Frontal cortex (tissue), 4 donors: ENCODE results near the gene PLSCR1. TPM values are rescaled to one million over a fixed set of nuclear protein-coding genes. Genes with fewer than 3 reads are reported as not detected.
"Not testable (repeated sequence)": the region's sequence is repeated elsewhere in the genome, so short reads cannot be mapped to it uniquely, and the experiment has no call there.

Experiments used
- DNase-seq, 2 donors: peaks; one replicate each; pipeline ENCODE4 v3.0.0; 2012; ENCODE audit warnings: low spot score in 2 of 2
- FAIRE-seq: peaks from 2 replicates; lab custom pipeline; 2012; peaks lifted over from hg19 to GRCh38; lab: Jason Lieb, UNC
- total RNA-seq: library from RNA; depleted of rRNA; stranded (reverse); fragments of >200 nt; gene quantifications from one replicate; pipeline ENCODE4 v1.2.3, GENCODE V29; 2014
- donor health status: control.
- donor health status: control.
- donor health status: control.

Gene PLSCR1
- total RNA-seq, 1 donor from 2014 or later, result 7.7 TPM

DNA sequence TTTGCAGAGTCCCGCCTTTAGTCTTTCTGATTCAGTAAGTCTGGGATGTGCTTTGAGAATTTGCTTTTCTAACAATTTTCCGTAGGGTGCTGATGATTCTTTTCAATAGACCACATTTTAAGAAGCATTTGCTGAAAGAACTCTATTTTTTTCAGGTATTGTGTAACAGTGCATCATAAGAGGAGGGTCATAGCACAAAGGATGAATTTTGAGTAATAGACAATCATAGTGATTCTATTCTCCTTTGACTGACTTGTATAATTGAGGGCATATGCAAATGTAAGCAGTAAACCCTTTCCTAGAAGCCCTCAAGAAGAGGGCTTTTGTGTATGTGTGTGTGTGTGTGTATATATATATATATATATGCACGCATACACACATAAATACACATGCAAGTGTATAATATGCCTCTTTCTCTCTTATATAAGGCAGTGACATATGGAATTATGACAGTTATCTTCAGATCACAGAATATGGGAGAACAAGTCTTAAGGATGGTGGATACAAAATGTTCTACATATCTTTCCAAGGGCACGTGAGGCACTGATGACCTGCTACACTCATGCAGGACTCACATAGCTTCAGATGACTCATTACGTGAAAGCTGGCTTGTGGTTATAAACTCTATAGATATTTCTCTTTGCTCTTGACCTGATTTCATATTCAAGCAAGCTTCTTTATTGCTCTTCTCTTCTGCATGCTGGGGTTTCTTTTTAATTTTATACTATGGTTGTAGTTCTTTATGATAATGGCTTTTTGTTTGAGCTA is 6.5 kb upstream of the PLSCR1 start:
- no peak for DNase-seq
- no peak for FAIRE-seq

DNA sequence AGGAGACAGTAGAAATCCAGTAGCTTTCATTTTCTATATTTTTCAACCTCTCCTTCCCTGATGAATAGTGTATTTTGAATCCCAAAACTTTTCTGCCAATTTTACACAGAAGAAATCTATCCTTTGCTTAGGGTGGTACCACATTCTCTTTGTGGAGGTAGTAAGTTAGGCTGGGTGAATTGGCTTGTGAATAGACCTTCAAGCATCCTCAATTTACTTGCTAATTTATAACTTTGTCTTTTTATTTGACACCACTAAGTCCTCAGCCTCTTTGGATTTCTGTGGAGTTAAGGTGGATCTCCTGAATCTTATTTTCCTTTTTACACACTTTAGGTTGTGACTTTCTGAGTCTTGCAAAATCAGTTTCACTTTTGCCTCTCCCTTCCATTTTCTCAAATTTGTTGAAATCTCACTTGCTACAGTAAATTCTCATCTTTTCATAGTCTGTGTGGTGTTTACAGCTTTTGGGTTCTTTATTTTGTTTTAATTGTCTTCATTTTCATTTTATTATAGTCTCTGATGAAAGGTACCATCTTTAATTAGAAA is 5.7 kb upstream of the PLSCR1 start:
- FAIRE-seq, result no peak
- DNase-seq, result no peak

DNA sequence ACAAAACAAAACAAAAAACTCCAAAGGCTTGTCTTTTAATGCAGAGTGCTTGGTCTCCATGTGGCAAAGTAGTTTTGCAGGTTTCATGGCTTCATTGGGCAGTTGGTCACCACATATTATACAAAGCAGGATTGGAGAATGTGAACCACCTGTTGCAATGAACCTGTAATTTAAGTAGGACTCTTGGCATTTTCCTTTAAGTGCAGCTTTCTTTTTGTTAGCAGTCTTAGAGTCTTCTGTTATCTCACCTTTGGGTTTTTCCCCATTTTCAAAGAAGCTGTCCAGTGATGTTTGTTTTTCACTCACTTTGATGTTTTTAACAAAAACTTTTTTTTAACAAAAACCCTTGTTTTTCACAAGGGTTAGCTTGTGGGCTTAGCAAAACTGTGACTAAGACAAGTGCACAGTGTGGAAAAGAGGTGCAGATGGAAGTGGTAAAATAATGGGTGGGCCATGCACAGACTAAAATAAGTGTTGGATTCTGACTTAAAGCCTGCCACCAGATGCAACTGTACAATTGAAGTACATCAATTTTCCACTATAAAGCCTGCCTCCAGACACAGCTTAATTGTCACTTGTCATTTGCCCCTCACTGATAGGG is 2.9 kb upstream of the PLSCR1 start:
- DNase-seq, result no peak

DNA sequence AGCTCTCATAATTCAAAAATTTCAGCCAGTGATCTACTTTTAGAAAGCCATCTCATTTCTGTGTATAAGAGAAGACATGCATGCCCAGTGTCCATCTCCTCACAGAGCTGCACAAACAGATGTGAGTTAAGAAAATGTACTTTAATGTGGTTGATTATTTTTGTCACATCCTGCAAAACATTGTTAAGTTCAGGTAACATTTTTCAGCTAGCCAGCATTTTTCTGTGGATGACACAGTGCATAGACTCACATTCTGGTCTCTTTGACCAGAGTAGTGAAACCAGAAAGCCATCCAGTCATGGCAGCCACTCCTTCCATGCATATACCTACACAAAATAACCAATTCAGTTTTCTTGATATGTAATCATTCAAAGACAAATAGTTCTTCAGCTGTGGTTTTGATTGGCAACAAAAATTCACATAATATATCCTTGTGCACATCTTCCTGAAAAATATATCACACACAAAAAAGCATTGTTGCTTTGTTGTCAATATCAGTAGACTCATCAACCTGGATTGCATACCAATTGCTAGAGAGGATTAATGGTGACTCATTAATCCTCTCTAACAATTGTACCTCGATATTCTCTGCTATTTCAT is 2.1 kb upstream of the PLSCR1 start:
- DNase-seq (no peak), FAIRE-seq (no peak)

More for the DNA sequence above, 2.9 kb upstream of the PLSCR1 start:
- FAIRE-seq, result no peak

DNA sequence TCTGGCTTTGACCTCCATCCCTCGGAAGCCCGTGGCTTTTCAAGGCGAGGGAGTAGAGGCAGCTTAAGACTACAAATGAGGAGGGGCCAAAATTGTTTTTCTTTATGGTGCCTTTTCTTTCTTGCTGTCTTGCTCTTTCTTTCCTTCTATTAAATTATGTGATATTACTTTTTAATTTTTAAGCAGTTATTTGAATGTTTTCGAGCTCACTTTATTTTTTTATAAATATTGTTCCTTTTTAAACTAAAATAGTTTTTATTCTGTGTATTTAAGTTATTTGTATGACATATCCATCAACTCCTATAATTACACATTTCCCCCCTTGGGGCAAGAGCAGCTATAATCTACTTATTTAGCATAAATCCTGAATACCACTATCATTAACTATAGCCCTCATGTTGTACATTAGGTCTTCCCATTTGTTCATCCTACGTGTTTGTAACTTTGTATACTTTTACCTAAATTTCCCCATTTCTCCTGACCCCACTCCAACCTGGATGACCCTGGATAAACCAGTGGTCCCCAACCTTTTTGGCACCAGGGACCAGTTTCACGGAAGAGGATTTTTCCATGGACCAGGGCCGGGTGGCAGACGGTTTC is 622 bp upstream of the PLSCR1 start:
- DNase-seq, result no peak
- no peak for FAIRE-seq

DNA sequence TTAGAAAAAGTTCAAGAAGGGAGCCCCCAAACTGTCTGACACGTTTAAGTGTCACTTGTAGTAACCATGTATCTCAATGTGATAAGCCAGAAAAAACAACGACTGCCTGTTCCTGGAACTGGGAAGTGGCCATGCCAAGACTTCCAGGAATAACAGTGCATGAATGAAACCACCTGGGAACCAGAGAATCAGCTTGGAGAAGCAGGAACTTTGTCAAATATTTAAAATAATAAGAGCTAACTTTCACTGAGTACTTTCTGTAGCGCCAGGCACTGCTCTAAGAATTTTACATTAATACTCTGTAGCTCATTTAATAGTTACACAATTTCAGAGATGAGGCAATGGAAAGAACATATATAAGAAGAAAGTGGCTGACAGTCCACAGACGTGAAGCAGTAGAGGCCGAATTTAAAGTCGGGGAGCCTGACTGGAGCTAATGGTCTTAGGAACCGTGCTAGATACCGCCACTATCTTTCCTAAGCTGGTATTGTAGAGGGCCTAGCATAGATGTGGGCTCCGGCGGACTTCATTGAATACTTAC is 876 bp downstream of the PLSCR1 start:
- no peak for FAIRE-seq
- no peak for DNase-seq

DNA sequence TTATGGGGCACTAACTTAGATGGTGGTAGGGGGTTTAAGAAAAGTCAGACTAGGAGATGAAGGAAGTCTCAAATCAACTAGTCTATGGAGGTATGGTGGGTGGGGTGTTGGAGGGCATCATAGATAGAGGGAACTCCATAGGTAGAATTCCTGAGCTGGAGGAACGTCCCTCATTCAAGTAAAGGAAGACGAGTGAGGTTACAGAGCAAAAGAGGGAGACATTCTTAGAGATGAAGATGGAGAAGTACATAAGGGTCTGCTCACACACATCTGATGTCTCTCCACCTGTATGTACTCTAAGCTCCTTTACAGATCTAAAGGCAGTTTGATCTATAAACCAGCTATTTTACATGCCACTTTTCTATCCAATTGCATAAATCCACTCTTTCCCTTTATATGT is 1.4 kb downstream of the PLSCR1 start:
- DNase-seq (no peak), FAIRE-seq (no peak)

DNA sequence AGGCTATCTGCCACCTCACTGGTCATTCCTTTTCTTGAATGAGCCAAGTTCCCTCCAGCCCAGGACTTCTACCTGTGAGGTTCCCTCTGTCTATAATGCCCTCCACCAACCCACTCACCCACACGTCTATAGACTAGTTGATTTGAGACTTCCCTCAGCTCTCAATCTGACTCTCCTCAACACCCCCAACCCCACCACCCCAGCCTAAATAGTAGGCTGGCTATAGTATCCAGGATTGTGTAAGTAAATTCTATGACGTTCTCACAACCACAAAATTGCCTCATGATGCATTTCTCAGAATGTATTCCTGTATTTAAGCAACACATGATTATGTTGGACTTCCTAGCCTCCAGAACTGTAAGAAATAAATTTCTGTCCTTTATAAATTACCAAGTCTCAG is 2.2 kb downstream of the PLSCR1 start:
- no peak for FAIRE-seq
- no peak for DNase-seq

DNA sequence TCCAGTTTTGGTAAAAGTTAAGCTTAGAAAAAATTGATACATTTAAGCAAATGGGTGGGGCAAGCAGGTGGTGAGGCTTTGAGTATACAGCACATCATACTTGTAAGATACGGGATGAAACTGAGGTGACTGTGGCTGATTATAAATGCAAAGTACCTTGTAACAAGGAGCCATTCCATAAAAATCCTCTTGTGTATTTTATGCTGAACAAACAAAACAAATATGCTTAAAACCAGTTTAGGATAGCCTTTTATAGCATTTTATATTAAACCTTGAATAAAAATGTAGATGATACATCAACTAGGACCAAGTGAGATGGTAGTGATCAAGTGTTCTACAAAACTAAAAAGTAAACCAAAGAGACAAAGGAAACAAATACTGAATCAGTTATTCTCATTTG is 3.4 kb downstream of the PLSCR1 start:
- no peak for FAIRE-seq
- no peak for DNase-seq

DNA sequence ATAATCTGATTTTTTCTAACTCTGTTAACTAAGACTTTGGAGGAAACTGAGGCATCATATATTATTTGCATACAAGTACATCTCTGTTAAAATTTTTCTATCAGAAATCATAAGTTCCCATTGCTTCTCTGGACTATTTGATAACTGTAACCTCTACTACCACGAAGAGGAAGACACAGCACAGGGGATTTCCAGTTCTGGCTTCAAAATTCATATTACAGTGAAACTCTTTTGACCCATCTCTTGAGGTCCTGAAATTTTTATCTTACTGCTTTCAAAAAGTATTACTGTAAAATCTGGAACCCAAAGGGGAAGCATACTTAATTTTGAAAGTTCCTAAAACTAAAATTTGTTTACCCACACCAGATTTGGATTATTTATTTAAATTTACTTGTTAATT is 4.2 kb downstream of the PLSCR1 start:
- DNase-seq (no peak), FAIRE-seq (no peak)

DNA sequence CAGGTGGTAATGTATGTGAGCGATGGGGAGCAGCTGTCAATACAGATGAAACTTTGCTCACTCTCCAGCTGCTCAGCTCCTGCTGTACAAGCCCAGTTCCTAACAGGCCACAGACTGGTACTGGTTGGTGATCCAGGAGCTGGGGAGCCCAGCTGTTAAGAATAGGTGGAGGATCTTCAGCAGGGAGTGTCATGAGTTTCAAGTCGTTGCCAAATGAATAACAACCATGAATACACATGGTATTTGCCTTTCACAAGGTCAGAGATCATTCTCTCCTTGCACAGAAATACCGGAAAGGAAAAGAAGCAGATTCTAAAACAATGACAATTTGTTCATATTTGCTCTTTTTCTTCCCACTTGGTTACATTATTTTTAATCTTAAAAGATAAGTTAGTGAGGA is 5.1 kb downstream of the PLSCR1 start:
- no peak for DNase-seq
- FAIRE-seq, result no peak

DNA sequence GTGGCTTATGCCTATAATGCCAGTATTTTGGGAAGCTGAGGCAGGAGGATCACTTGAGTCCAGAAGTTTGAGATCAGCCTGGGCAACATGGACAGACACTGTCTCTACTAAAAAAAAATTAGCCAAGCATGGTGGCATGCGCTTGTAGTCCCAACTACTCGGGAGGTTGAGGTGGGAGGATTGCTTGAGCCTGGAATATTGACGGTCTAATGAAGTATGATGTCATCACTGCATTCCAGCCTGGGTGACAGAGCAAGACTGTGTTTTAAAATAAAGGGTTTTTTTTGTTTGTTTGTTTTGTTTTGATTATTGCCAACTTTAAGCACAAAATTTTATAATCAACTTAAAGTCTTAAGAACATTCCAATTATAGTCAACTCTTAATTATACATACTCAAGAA is 6.8 kb downstream of the PLSCR1 start:
- FAIRE-seq (no peak), DNase-seq (no peak)

DNA sequence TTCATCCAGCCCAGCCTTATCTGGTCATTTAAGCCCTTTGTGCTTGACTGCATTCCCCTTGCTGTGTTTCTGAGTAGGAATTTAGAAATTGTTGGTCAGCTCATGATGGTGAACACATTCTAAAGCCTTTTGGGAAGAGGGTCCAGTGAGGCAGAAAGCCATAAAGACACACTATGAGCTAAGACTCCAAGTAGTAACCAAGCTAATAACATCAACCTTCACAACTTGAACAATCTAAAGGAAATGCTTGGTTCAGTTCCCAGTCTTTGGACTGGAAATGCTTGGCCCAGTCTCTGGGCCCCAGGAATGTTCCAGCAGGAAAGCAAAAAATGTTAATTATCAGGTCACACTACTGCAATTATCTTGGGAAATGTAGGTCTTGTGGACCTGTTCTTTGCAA is 7.7 kb downstream of the PLSCR1 start:
- FAIRE-seq (no peak), DNase-seq (no peak)

DNA sequence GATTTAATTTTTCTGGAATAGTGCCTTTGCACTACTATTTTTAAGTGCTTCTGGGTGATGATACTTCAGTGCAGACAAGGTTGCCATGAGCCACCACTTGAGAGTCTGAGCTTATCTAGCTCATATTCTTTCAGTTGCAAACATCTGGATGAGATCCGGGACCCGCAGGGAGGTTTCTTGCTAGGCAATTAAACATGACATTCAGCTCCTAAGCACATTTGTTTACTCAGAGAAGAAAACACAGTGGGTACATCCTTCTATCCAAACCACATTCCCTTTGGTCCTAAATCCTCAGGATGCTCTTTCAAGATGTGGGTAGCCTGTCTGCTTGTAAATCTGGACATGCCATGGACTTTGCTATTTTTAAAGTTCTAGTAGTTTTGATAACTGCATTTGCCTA is 12.0 kb downstream of the PLSCR1 start:
- FAIRE-seq, result no peak
- DNase-seq, result no peak

DNA sequence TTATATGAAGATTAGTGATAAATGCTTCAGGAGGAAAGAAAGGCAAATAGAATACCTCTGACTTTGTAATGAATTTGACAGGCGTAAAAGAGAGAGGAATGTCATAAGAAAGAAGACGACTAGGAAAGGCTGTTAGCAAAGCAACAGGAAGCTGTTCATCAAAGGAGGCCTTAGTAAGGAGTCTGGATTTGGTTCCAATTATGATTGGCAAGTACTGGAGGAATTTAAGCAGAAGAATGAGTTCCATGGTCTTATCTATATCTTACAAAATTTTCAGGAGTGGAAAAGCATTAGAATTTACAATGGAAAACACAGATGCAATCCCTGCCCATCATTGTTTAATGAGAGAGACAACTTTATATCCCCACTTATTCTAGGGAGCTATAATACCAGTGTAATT is 13.8 kb downstream of the PLSCR1 start:
- no peak for DNase-seq
- FAIRE-seq, result no peak

DNA sequence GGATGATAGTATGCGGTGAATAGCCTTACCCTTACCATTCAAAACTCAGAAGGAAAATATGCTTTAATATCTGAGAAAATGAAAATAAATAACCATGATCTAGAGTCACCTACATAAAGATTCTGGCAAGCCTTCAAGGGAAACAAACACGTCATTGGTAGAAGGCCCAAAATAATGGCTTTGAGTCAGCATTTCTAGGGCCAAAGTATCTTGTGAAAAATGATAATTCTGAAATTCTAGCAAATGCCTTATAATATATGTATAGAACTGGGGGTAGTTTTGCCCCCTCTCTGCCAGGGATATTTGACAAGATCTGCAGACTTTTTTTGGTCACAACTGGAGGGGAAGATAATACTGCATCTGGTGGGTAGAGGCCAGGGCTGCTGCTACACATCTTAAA is 15.4 kb downstream of the PLSCR1 start:
- FAIRE-seq (no peak), DNase-seq (no peak)

DNA sequence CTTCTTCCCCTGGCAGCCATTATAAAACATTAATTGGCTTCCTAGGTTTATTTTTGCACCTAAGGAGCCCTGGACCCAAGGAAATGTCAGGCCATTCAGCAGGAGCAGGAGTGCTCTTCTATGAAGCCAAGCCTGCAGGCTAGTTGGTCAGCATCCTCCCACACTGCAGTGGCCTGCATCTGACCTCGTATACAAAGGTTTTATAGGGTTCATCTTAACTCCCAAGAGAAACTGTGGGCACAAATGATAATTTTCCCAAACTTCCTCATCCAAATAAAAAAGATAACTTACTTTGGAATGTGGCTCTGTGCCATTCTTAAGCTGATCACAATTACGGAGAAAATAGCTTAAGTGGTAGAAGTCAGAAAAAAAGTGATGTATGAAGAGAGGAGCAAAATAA is 19.4 kb downstream of the PLSCR1 start:
- FAIRE-seq (no peak), DNase-seq (no peak)

DNA sequence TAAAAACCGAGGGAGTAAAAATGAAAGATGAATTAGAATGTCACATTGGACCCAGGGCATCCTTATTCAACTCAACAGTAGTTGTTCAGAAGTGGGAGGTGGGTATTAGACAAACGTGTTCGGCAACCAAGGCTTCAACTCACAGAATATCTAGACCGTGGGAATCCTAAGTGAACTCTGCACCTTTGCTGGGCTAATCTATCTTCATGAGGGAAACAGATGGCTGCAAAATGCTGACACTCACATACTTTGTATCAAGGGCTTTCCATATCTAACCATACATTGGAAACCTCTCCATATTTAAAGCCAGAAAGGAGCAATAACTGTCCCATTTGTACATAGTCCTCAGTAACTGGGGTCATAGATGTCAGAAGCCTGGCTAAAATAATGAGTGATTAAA is 20.9 kb downstream of the PLSCR1 start:
- FAIRE-seq (no peak), DNase-seq (no peak)

DNA sequence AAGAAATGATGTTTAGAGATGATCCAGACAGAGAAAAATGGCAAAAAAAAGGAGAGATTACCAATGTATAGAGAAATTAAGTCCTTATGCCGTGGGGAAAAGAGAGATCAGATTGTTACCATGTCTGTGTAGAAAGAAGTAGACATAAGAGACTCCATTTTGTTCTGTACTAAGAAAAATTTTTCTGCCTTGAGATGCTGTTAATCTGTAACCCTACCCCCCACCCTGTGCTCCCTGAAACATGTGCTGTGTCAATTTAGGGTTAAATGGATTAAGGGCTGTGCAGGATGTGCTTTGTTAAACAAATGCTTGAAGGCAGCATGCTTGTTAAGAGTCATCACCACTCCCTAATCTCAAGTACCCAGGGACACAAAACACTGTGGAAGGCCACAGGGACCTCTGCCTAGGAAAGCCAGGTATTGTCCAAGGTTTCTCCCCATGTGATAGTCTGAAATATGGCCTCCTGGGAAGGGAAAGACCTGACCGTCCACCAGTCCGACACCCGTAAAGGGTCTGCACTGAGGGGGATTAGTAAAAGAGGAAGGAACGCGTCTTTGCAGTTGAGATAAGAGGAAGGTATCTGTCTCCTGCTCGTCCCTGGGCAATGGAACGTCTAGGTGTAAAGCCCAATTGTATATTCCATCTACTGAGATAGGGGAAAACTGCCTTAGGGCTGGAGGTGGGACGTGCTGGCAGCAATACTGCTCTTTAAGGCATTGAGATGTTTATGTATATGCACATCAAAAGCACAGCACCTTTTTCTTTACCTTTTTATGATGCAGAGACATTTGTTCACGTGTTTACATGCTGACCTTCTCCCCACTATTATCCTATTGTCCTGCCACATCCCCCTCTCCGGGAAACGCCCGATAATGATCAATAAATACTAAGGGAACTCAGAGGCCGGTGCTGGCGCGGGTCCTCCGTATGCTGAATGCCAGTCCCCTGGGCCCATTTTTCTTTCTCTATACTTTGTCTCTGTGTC is 21.9 kb downstream of the PLSCR1 start:
- not testable (repeated sequence) for FAIRE-seq, DNase-seq
